ENCODE data around the gene RRP7A.
A peak's percentile ranks its signal among the peaks of the same experiment; 100 is the strongest.
"Not testable (repeated sequence)": the region's sequence is repeated elsewhere in the genome, so short reads cannot be mapped to it uniquely, and the experiment has no call there.

RRP7A gene

GRCh38 chr22:42535082-42535731 lies 15.6 kb upstream of the RRP7A start:
- DNase-seq, result not testable (repeated sequence)

GRCh38 chr22:42533638-42533977 lies 14.0 kb upstream of the RRP7A start:
- no peak for DNase-seq

- not testable (repeated sequence) for DNase-seq
Observed at GRCh38 chr22:42531401-42532084, 11.9 kb upstream of the RRP7A start.

- DNase-seq, result not testable (repeated sequence)
Observed at GRCh38 chr22:42529435-42529834, 9.8 kb upstream of the RRP7A start.

- peak; percentile 65 for DNase-seq
Observed at GRCh38 chr22:42528591-42529307, 9.2 kb upstream of the RRP7A start.

GRCh38 chr22:42522546-42522945 lies 3.0 kb upstream of the RRP7A start:
- no peak for DNase-seq

- no peak for DNase-seq
Observed at GRCh38 chr22:42521228-42521546, 1.6 kb upstream of the RRP7A start.

GRCh38 chr22:42518638-42519524 lies 715 bp downstream of the RRP7A start:
- DNase-seq, result not testable (repeated sequence)

- DNase-seq, result not testable (repeated sequence)
Observed at GRCh38 chr22:42517103-42517502, 2.5 kb downstream of the RRP7A start.

GRCh38 chr22:42515896-42516295 lies 3.7 kb downstream of the RRP7A start:
- no peak for DNase-seq

GRCh38 chr22:42515304-42515703 lies 4.3 kb downstream of the RRP7A start:
- not testable (repeated sequence) for DNase-seq

GRCh38 chr22:42514331-42514730 lies 5.3 kb downstream of the RRP7A start:
- DNase-seq, result not testable (repeated sequence)

- DNase-seq, result peak; percentile 5
Observed at GRCh38 chr22:42512273-42512990, 7.2 kb downstream of the RRP7A start.

GRCh38 chr22:42511401-42511891 lies 8.2 kb downstream of the RRP7A start:
- DNase-seq, result no peak

GRCh38 chr22:42509548-42509947 lies 10.0 kb downstream of the RRP7A start:
- no peak for DNase-seq

- DNase-seq, result not testable (repeated sequence)
Observed at GRCh38 chr22:42508975-42509364, 10.6 kb downstream of the RRP7A start.

- not testable (repeated sequence) for DNase-seq
Observed at GRCh38 chr22:42508327-42508974, 11.1 kb downstream of the RRP7A start.

GRCh38 chr22:42500836-42501179 lies 18.8 kb downstream of the RRP7A start:
- no peak for DNase-seq

GRCh38 chr22:42500161-42500835 lies 19.3 kb downstream of the RRP7A start:
- peak; percentile 69 for DNase-seq

- not testable (repeated sequence) for DNase-seq
Observed at GRCh38 chr22:42499773-42500160, 19.8 kb downstream of the RRP7A start.

- DNase-seq, result peak; percentile 63
Observed at GRCh38 chr22:42495533-42496141, 24.0 kb downstream of the RRP7A start.

Measured in MV-4-11 (cell line).